Breast epithelium (tissue), 3 donors: ENCODE data around the gene STON2.

ENCODE experiments used
- CTCF ChIP-seq, 3 donors: fragments of 450-650 bp; IDR thresholded peaks; one replicate each; pipeline ENCODE4 v1.5.1; 2016 to 2017; ENCODE audit warnings: antibody characterized with exemption in 3 of 3, mild to moderate bottlenecking in 3 of 3, moderate library complexity in 3 of 3
- POLR2A ChIP-seq: fragments of 450-650 bp; IDR thresholded peaks from one replicate; pipeline ENCODE4 v1.6.1; 2016; ENCODE audit warnings: antibody characterized with exemption, mild to moderate bottlenecking, moderate library complexity
- POLR2AphosphoS5 ChIP-seq, 3 donors: sonication (generic); formaldehyde crosslinking; IDR thresholded peaks; one replicate each; pipeline ENCODE4 v1.6.1; 2017; ENCODE audit warnings: antibody characterized with exemption in 3 of 3

DNA sequence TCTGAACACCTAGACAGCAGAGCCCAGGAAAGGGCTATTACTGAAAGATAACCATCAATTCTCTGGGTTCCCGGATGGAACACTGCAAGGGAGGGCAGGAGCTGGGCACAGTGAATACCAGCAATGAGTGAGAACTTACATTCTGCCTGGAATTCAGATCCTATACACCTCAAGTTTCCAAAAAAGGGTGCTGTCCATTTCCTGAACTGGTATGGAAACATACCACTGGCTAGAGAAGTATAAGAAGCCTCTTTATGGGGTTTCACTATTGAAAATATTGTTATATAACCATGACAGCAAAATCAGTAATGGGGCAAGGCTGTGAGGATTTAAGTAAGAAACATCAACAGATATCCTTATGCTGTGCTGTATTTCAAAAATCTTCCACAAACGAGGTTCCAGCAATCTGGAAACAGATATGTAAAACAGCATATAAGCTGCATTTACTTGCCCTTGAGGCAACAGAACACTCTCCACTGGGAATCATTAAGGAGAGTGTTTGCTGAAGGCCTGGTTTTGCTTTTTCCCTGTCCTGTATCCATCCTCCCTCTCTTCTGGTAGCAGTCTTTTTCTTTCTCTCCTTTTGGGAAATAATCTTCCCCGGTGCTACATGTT lies 126.1 kb downstream of the STON2 start:
- TF ChIP-seq POLR2A: no peak
- no peak for TF ChIP-seq CTCF (IDR thresholded peaks at IDR 0.05)
- TF ChIP-seq POLR2AphosphoS5 (IDR thresholded peaks at IDR 0.05): no peak
